HepG2 (cell line): ENCODE data around the gene CCDC88A. TPM values are rescaled to one million over a fixed set of nuclear protein-coding genes. Genes with fewer than 3 reads are reported as not detected.
A peak's percentile ranks its signal among the peaks of the same experiment; 100 is the strongest.

Experiments used
- ATAC-seq: fragments of 200-7000 bp; cut with Tn5 transposase; 3 replicates; pipeline ENCODE4 v1.9.1; 2020; ENCODE audit warnings: mild to moderate bottlenecking, moderate library complexity
- BruUV-seq: library from RNA; stranded (reverse); fragments of 400-500 nt; replicated peaks from 2 replicates; lab custom pipeline; 2021; lab: Mats Ljungman, UMichigan
- CTCF ChIA-PET: fragments of 300-600 bp; formaldehyde crosslinking; extraction: SDS; loops from one replicate; lab custom pipeline; 2021; ENCODE audit warnings: low total read pairs, inconsistent platforms, low intra/inter-chr PET ratio; lab: Yijun Ruan, JAX
- POLR2A ChIA-PET: fragments of 350-600 bp; sonication (Branson Sonifier 250); formaldehyde crosslinking; loops from one replicate; lab custom pipeline; 2020; ENCODE audit warnings: antibody characterized with exemption, inconsistent platforms; lab: Yijun Ruan, JAX
- DNase-seq: peaks from one replicate; pipeline ENCODE4 v3.0.0-alpha.2; 2015; ENCODE audit warnings: low spot score
- FAIRE-seq: peaks from 3 replicates; lab custom pipeline; 2011; peaks lifted over from hg19 to GRCh38; lab: Jason Lieb, UNC
- H2AFZ ChIP-seq: one replicate; pipeline ENCODE4 v1.6.1; 2011; ENCODE audit warnings: low read length, inconsistent platforms
- H3K27ac ChIP-seq: fragments of 300-600 bp; 3 replicates; pipeline ENCODE4 v1.8.0; 2011; ENCODE audit warnings: mixed run types, mild to moderate bottlenecking, mixed read lengths, low read length, inconsistent platforms; ENCODE audit not compliant: insufficient read depth; ENCODE audit errors: extremely low read length
- H3K27me3 ChIP-seq, 2 experiments: fragments of 200-600 bp in 1 of 2; 2 replicates in 1 of 2; 3 replicates in 1 of 2; pipeline versions ENCODE4 v1.6.0 to v1.8.0; 2011; ENCODE audit warnings: low read length in 2 of 2, mild to moderate bottlenecking in 2 of 2, moderate library complexity in 2 of 2, inconsistent platforms in 1 of 2; ENCODE audit not compliant: insufficient read depth in 2 of 2, control insufficient read depth in 1 of 2
- H3K36me3 ChIP-seq, 2 experiments: fragments of 200-600 bp in 1 of 2; replicated peaks in 1 of 2; 2 replicates in 1 of 2; 3 replicates in 1 of 2; pipeline versions ENCODE4 v1.5.1 to v1.8.0; 2011; ENCODE audit warnings: low read length in 2 of 2, inconsistent platforms in 1 of 2; ENCODE audit not compliant: insufficient read depth in 2 of 2, control insufficient read depth in 1 of 2
- H3K4me1 ChIP-seq: 2 replicates; pipeline ENCODE4 v1.5.1; 2012; ENCODE audit warnings: low read length, inconsistent platforms; ENCODE audit not compliant: insufficient read depth
- H3K4me2 ChIP-seq: 2 replicates; pipeline ENCODE4 v1.6.0; 2011; ENCODE audit warnings: low read depth, low read length, inconsistent platforms
- H3K4me3 ChIP-seq, 3 experiments: fragments of 200-600 bp in 1 of 3; sonication (generic), shearing (Covaris generic) in 1 of 3; replicated peaks in 1 of 3; 2 replicates each; pipeline ENCODE4 v1.5.1; 2011 to 2016; ENCODE audit warnings: low read length in 3 of 3, inconsistent platforms in 2 of 3, low read depth in 2 of 3, mild to moderate bottlenecking in 2 of 3, control low read depth in 1 of 3, mixed read lengths in 1 of 3; ENCODE audit not compliant: insufficient read depth in 1 of 3
- H3K79me2 ChIP-seq: one replicate; pipeline ENCODE4 v1.6.1; 2011; ENCODE audit warnings: low read length, inconsistent platforms; ENCODE audit not compliant: insufficient read depth
- H3K9ac ChIP-seq: 2 replicates; pipeline ENCODE4 v1.6.0; 2011; ENCODE audit warnings: mild to moderate bottlenecking, low read depth, low read length, inconsistent platforms; ENCODE audit not compliant: insufficient read depth
- H3K9me3 ChIP-seq: 2 replicates; pipeline ENCODE4 v1.5.1; 2012; ENCODE audit warnings: mild to moderate bottlenecking, low read length
- H4K20me1 ChIP-seq: 2 replicates; pipeline ENCODE4 v1.6.0; 2011; ENCODE audit warnings: inconsistent platforms, mild to moderate bottlenecking, low read length, moderate library complexity; ENCODE audit not compliant: insufficient read depth
- IKZF4 ChIP-seq: sonication (generic); formaldehyde crosslinking; IDR thresholded peaks from 2 replicates; pipeline ENCODE4 v1.5.1; 2020; ENCODE audit warnings: borderline replicate concordance, mild to moderate bottlenecking, low read depth, missing genetic modification reagents; ENCODE audit errors: not compliant biosample characterization
- MAX ChIP-seq: IDR thresholded peaks from 2 replicates; pipeline ENCODE4 v1.6.1; 2012; ENCODE audit warnings: inconsistent platforms
- MED8 ChIP-seq: sonication (generic); formaldehyde crosslinking; IDR thresholded peaks from 2 replicates; pipeline ENCODE4 v1.8.1; 2023; ENCODE audit warnings: mild to moderate bottlenecking, missing genetic modification reagents; ENCODE audit not compliant: insufficient replicate concordance
- MIXL1 ChIP-seq: IDR thresholded peaks from 2 replicates; pipeline ENCODE4 v1.6.1; 2016
- PRDM15 ChIP-seq: sonication (generic); formaldehyde crosslinking; IDR thresholded peaks from 2 replicates; pipeline ENCODE4 v1.4.0; 2020; ENCODE audit warnings: missing genetic modification reagents
- SIN3A ChIP-seq: IDR thresholded peaks from 2 replicates; pipeline ENCODE4 v1.6.1; 2011; ENCODE audit warnings: low read depth, mild to moderate bottlenecking, control low read depth, low read length, borderline replicate concordance
- SNAI1 ChIP-seq: sonication (generic); formaldehyde crosslinking; IDR thresholded peaks from 2 replicates; pipeline ENCODE4 v1.5.0; 2020; ENCODE audit warnings: mild to moderate bottlenecking, missing genetic modification reagents, borderline replicate concordance
- THAP8 ChIP-seq: sonication (generic); formaldehyde crosslinking; IDR thresholded peaks from 2 replicates; pipeline ENCODE4 v1.5.1; 2020; ENCODE audit warnings: missing genetic modification reagents, mild to moderate bottlenecking, borderline replicate concordance
- ZBTB10 ChIP-seq: sonication (generic); formaldehyde crosslinking; IDR thresholded peaks from 2 replicates; pipeline ENCODE4 v1.4.0; 2020; ENCODE audit warnings: missing genetic modification reagents, borderline replicate concordance
- ZNF235 ChIP-seq: sonication (generic); formaldehyde crosslinking; IDR thresholded peaks from 2 replicates; pipeline ENCODE4 v1.8.1; 2023; ENCODE audit warnings: mild to moderate bottlenecking, missing genetic modification reagents, borderline replicate concordance
- ZNF280B ChIP-seq: sonication (generic); formaldehyde crosslinking; IDR thresholded peaks from 2 replicates; pipeline ENCODE4 v1.5.0; 2020; ENCODE audit warnings: missing genetic modification reagents, mild to moderate bottlenecking, borderline replicate concordance
- ZNF850 ChIP-seq: sonication (generic); formaldehyde crosslinking; conservative IDR thresholded peaks from 2 replicates; pipeline ENCODE4 v1.9.0; 2021; ENCODE audit warnings: mild to moderate bottlenecking, missing genetic modification reagents
- ZNF879 ChIP-seq: sonication (generic); formaldehyde crosslinking; IDR thresholded peaks from 2 replicates; pipeline ENCODE4 v1.8.1; 2023; ENCODE audit warnings: missing genetic modification reagents
- ZZZ3 ChIP-seq: sonication (generic); formaldehyde crosslinking; IDR thresholded peaks from 2 replicates; pipeline ENCODE4 v1.4.0; 2020; ENCODE audit warnings: missing genetic modification reagents, mild to moderate bottlenecking, borderline replicate concordance
- WGBS: methylation state at CpG from one replicate; pipeline ENCODE4 v1.1.6; 2017; ENCODE audit warnings: low lambda C conversion rate; 5-methylcytosine and 5-hydroxymethylcytosine counted together
- in situ Hi-C: cut with HindIII; loops from 2 replicates; pipeline ENCODE4 v1.10.0; 2017; ENCODE audit warnings: low pct_unique_long_range_greater_than_20kb; ENCODE audit not compliant: extremely low pct_ligation_motif_present
- intact Hi-C: fragments of 100-400 bp; cut with micrococcal nuclease; formaldehyde crosslinking; loops from one replicate; pipeline ENCODE4 v1.10.0; 2022; ENCODE audit not compliant: unreplicated experiment
- polyA plus RNA-seq, 8 experiments: library from polyadenylated mRNA; depleted of rRNA in 3 of 8; stranded (reverse) in 7 of 8; unstranded in 1 of 8; fragments of >200 nt; fragmentation: Illumina TruSeq in 4 of 8; extraction: Trizol in 4 of 8; gene quantifications; 2 replicates each; pipeline versions ENCODE4 v1.2.1 to v1.2.3, GENCODE V29; 2011 to 2016; ENCODE audit warnings: low read depth in 4 of 8, missing spikeins in 1 of 8, mixed read lengths in 1 of 8; ENCODE audit not compliant: insufficient read depth in 1 of 8
- total RNA-seq, 5 experiments: library from RNA; depleted of rRNA; stranded (reverse); fragments of >200 nt; fragmentation: Illumina TruSeq; extraction: Trizol; gene quantifications; 2 replicates each; pipeline ENCODE4 v1.2.3, GENCODE V29; 2016; ENCODE audit warnings: low read depth in 1 of 5

CCDC88A gene
- total and polyA plus RNA-seq, 2 of the 13 experiments (the other 11 are each of a cell fraction or from before 2014, with no cell fraction given): 43.2 to 84.1 TPM

GRCh38 chr2:55419233-55419678, 400 bp downstream of the CCDC88A start:
- Histone ChIP-seq H3K27ac (peak overlapping the region; percentile 86), H3K9me3 (no peaks in the 10 kb centered on the region), H3K36me3 (no peaks in the 10 kb centered on the region), H3K4me1 (peaks cover 66% of the 10 kb centered on the region), H3K4me2 (peak overlapping the region; percentile 92), H2AFZ (peak overlapping the region; percentile 10), H3K4me3 (peak overlapping the region; percentile 88 to 98 (median 89)), H3K27me3 (peaks cover 0 to 4% of the 10 kb centered on the region in 2 experiments; a peak in 1 of 5 replicates), H3K79me2 (peaks cover 48% of the 10 kb centered on the region), H3K9ac (peak overlapping the region; percentile 86), H4K20me1 (no peaks in the 10 kb centered on the region)
- peak; percentile 78 for ATAC-seq
- POLR2A ChIA-PET: interaction anchor here (0.9 to 2.4 kb wide), 6 partner anchors 16 to 369 kb away, joined by 3 to 13 read pairs (median 4); partner anchors contain the start of genes CFAP36 and RTN4
- CTCF ChIA-PET: no interaction called here
- in situ Hi-C loops (no loop called here), intact Hi-C loops (loop anchor here (1.0 to 10.0 kb wide), 5 partner anchors 98 to 198 kb away; partner anchors contain the start of genes CFAP36, CLHC1, MTIF2 and PPP4R3B)
- WGBS: 1% methylated on average over 29 of the region's 31 CpGs
- DNase-seq: no peak
- FAIRE-seq: no peak
- TSS peak; percentile 70 for BruUV-seq
- TF ChIP-seq IKZF4 (peak; percentile 7), SNAI1 (CRISPR knock-in tag) (0 out of 2 replicates have a peak, but pooled peaks have one; percentile 25), MAX (peak; percentile 58), MIXL1 (CRISPR knock-in tag) (0 out of 2 replicates have a peak, but pooled peaks have one; percentile 13), ZNF879 (peak; percentile 48; the same call in 1 of the 2 replicates), ZNF850 (CRISPR knock-in tag) (0 out of 2 replicates have a peak, but pooled peaks have one; percentile 95), ZNF280B (CRISPR knock-in tag) (peak; percentile 79; the same call in 1 of the 2 replicates), SIN3A (no peak), PRDM15 (no peak), ZZZ3 (CRISPR knock-in tag) (0 out of 2 replicates have a peak, but pooled peaks have one; percentile 28), ZNF235 (CRISPR knock-in tag) (peak; percentile 64), MED8 (CRISPR knock-in tag) (no peak), THAP8 (CRISPR knock-in tag) (0 out of 2 replicates have a peak, but pooled peaks have one; percentile 16), ZBTB10 (CRISPR knock-in tag) (no peak)
